Stimulated activated CD4-positive, alpha-beta T cell treated with anti-CD3 and anti-CD28 coated beads, Interleukin-12 subunit alpha, Interleukin-12 subunit beta, amount 100 ng/mL, for 48 hours (primary cell): ENCODE measurements around the gene SLC6A1.

Experiments used
- DNase-seq, 3 donors: peaks; one replicate each; pipeline ENCODE4 v3.0.0-alpha.2; 2020; ENCODE audit warnings: low read depth in 2 of 3, low spot score in 1 of 3

Gene SLC6A1

DNA sequence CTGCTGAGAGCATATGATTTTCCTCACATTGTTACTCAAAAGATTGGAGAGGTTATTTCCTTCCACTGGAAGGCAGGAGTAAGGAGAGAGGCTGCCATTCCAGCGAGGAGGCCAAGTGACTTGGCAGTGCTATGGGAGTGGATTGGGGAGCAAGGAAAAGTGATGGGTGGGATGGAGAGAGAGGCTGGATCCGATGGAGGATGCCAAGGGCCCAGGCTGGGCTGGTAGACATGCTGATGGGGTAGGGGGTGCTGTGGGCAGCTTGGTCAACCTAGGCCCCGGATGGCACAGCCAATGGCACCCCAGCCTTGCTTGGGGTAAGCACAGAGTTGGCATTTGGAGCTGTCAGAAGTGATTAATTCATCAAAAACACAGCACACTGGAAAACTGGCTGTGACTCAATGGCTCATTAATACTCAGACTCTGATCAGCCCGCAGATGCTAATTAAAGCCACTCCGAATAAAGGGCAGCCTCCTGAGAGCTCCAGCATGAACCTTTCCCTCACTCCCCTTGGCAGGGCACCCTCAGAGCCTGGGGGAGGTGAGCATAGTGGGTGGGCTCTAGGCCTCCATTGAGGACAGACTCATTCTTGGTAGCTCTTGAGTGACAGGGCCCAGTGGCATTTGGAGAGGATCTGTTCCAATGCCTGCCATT is 22.1 kb upstream of the SLC6A1 start:
- no peak for DNase-seq

DNA sequence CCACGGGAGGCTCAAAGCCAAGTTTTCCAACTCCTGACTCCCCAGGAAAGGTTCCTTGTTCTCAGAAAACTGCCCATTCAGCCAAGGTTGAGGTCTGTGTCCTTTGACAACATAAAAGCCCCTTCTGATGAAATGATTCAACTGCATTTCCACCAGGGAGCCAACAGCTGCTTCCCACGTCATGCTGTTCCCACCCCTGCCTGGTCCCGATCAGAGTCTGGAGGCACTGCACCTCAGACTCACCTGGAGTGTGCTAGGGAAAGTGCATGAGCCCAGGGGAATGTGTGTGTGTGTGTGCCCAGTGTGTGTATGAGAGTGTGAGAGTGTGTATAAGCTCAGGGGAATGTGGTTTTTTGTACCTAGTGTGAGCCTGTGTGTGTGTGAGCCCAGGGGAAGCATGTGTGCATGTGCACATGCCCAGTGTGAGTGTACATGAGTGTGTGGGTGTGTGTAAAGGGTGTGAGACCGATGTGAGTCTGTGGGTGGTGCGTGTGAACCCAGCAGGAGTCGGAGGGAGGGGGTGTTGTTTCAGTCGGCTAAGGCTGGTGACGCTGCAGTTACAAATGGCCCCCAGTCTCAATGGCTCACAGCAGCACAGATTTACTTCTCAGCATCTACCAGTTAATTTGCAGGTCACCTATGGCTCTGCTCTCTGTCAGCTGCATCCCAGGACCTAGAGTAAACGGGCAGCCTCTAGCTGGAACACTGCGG is 20.3 kb upstream of the SLC6A1 start:
- DNase-seq: no peak

DNA sequence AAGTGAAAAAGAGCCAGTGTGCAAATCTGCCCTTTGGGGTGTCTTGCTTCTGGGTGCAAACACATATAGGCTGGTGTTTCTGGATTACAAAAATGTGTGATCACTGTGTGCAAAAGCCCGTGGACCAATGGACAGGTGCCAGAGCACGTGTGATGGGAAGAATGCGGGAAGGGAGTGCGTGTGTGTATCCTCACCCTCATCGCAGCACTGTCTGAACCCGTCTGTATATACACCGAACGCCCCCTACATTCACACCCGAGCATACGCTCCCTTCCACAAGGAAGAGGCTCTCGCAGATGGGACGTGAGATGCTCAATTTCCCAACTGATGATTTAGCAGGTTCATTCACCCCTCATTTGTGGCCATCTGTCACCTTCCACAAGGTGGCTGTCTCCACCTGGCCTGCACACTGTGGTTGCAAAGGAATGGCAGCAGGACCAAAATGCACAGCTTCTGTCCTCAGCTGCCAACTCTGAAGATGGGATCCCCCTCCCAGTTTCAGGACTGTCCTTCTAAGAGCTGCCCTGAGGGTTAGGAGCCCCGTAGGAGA is 19.4 kb upstream of the SLC6A1 start:
- no peak for DNase-seq

DNA sequence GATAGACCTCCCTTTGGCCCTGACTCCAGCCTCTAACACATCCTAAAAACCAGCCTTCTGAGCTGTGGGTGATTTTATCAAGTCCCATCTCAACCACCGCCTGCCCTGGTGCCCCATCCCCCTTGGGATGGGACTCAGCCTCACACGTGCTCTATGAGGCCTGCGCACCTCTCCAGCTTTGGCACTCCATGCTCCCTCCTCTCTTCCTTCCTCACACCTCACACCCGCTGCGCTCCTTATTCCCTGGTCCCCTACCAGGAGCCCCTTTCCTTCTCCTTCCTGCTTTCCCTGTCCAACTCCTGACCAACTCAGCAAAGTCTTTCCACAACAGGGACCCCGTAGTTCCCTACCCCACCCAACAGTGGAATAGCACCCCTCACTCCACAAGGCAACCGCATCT is 18.4 kb upstream of the SLC6A1 start:
- no peak for DNase-seq

DNA sequence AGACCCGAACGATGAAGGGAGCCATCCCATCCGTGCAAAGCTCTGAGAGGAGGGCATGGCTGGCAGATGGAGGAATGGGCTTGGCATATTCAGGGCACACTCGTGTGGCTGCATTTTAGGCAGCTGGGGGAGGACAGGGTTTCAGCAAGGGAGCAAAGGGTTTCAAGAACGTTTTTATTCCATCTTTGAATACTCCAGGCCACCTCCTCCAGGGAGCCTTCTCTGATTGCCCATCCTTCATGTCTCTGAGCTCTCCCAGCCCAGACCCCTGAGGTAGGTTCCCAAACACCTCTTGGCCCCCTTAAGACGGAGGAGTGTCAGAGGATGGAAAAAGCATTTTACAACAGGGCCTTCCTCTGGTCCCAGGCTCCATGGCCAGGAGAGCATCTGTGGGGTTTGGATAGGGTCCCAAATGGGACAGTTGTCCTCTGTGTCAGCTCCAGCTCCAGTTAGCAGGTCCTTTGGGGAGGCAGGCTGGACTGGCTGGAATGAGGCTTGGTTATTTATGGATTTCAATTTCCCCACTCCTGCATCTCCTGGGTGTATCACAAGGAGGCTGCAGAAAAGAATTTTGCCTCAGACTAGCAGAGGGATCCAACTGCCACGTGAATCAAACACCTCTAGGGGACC is 17.7 kb upstream of the SLC6A1 start:
- no peak for DNase-seq

DNA sequence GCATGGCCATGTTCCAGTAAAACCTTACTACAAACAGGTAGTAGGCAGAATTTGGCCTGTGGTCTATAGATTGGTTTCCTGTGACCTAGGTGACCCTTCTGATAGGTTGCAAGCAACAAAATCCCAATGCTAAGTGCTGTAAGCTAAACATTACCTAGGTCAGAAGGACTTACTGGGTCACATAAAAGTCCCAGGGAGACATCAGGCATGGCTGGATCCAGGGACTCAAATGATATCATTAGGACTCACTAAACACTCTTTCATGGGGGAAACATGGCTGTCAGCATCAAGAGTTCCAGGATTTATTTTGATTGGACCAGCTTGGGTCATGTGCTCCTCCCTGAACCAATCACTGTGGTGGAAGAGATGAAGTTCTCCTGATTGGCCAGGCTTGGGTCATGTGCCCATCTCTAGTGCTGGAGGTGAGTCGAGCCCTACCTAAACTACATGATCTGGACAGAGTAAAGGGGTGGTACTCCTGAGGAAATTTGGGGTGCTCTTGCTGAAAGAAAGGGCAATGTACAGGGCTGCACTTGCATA is 16.8 kb upstream of the SLC6A1 start:
- DNase-seq: no peak

DNA sequence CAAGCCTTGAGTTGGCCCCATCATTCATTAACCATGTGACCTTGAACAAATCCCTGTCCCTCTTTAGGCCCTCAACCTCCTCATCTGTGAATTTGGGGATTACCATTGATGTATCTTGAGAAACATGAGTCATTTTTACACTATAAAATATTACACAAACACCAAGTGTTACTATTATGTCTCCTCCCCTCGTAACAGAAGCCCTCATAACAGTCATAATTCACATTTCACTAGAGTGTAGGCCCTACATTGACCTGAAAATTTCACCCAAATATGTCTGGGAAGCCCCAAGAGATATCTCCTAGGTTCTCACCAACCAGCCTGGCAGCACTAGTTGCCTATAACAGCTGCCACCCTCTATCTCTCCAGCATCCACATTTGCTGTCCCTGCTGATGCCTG is 15.8 kb upstream of the SLC6A1 start:
- no peak for DNase-seq

DNA sequence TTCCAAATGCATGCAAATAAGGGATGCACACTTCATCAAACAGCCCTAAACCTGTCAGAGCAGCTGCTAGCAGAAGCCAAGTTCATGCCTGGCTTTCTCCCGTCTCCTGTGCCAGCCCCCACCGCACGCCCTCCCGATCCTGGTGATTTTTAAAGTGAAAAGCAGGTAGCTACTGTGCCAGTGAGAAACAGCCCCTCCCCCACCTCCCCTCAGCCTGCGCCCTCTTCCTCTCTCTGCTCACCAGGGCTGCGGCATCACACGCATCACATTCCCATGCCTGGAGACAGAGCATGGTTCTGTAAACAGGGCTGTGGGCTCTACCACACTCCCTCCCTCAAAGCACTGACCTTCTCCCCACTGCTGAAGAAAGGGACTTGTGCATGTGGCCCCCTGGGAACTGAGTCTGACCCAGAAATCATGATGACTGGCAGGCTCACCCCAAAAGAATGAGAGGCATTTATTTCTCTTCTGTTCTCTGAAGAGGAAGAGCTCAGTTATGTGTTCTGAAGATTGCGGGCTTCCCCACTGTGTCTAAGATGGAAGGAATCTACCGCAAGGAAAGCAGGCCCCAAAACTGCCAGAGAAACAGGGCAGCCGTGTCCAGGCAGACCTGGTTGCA is 14.5 kb upstream of the SLC6A1 start:
- DNase-seq: no peak

DNA sequence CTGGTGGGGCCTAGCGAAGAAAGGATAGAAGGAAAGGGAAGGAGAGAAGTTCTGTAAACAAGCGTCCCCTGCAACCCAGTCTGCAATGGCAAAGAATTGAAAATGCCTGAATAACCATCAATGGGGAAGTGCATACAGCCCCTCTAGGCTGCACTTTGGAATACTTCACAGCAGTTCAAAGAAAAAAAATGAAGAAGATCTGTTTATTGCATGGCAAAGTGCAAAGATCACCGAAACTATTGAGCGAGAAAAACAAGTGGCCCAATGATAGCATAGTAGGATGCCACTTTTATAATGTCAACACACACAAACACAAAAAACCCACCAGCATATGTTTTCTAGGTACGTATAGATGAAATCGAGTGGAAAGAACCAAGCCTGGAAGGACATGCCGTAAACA is 13.6 kb upstream of the SLC6A1 start:
- DNase-seq: no peak

DNA sequence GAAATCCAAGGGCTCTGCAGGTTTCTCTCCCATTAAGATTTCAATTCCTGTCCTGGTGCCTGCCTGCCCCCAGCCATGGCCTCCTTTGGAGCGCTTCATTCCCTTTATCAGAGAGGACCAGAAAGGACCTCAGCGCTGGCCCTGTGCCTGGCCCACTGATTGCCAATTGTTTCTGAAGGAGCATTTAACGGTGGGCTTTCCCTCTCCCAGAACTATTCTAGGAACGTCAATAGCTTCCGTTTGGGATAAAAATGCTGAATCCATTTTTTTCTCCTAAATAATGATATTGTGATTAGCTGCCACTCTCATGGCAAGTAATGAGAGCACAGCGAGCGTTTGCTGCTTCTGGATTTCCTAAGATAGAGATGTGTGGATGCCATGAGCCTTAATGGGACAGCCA is 12.2 kb upstream of the SLC6A1 start:
- DNase-seq: no peak

DNA sequence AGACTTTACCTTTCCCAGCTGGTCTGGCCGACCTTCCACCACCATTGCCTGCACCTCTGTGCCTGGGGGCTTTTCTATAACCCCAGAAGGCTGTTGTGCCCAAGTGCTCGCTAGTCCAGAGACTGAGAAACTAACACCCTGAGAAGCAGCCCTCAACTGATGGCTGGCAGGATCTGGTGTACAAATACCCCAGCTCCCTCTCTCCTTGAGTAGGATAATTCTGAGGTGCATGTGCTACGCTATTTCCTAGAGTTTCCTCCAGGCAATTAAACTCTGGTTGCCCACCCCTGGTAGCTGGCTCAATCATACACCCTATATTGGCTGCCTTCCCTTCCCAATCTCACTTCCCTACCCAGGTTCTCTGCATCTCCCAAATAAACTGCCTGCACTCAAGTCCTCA is 11.5 kb upstream of the SLC6A1 start:
- DNase-seq: no peak

DNA sequence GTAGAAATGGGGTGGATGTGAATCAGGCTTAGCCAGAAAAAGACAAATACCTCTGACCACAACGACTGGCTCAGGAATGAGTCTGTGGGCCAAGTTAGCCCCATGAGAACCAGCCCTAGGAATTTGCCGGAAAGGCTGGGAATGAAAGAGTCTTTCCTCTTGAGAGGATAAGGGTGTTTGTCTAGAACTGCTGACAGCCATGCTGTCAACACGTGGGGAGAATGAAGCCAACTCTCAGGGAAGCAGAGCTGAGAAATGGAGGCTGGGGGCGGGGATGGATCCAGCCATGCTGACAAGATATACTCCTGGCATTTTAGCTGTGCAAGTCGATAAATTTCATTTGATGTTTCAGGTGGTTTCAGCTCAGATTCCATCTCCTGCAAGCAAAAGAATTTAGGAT is 10.6 kb upstream of the SLC6A1 start:
- no peak for DNase-seq

DNA sequence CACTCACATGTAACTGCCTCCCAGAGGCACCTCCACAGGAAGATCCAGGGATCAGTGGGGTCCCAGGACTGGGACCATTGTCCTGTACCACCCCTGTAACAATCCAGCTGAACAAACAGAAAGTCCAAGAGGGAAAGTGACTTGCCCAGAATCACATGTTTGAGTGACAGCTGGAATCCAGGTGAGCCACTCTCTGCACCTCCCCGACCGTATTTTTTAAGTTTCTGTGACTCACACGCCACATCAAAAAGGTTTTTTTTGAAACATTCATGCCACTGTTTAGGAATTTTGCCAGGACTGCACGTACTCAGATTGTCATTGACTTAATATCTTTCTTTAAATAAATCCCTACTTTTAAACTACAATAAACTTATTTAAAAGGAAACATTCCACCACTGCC is 9.8 kb upstream of the SLC6A1 start:
- DNase-seq: no peak

DNA sequence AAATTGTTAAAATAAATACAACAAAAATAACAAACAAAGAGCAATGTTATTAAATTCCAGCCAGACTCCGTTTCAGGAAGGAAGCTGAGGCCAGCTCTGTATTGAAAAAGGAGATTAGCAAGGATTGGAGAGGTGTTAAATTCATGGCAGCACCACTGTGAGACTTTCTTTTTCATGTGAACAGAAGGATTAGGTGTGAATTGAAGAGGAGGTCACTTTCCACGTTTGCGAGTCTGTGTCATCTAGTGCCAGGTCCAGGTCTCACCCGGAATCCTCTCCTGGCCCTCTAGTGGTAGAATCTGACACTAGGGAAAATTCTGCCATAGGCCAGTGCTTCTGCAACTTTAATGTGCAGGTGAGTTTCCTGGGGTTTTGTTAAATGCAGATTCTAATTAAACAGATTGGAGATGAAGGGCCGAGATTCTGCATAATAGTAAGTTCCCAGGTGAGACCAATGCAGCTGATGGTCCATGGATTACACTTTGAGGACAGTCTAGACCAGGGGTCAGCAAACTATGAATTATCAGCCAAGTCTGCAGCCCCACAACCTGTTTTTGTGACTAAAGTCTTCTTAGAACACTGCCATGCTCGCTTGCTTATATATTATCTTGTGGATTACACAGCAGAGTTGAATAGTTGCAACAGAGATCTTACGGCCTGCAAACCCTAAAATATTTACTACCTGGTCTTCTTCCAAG is 9.2 kb upstream of the SLC6A1 start:
- DNase-seq: peak in 2 of 3 donors; percentile 1 to 41

DNA sequence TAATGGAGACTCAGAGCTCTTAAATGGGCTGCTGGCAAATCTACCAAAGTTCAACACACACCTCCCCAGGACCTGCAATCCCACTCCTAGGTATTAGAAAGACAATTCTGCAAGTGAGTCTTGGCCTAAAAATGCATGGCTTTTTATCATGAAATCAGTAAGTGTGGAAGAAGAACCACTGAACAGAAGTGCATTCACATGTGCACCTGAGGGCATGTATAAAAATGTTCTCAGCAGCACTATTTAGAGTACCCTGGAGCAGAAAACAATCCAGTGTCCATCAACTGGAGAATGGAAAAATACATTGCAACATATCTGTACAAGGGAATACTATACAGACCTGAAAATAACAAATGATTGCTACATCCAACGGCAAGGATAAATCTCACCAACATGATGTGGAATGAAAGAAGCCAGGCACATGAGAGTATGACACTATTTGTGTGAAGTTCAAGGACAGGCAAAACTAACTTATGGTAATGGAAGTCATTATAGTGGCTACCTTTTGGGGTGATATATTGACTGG is 8.1 kb upstream of the SLC6A1 start:
- DNase-seq: no peak

DNA sequence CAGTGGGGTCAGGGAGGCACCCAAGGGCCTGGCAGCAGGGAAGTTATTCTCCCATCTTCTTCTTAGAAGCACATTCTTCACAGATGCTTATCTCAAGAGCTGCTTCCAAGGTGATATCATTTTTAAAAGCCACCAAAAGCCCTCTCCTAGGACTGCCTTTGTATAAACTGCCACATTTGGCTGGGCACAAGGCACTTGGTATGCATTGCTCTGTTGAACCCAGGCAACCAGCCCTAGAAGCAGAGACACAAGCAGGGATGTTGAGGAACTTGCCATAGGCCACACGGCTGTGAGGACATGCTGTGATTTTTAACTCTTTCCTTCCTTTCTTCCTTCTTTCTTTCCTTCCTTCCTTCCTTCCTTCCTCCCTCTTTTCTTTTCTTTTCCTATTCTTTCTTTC is 7.4 kb upstream of the SLC6A1 start:
- DNase-seq: no peak

DNA sequence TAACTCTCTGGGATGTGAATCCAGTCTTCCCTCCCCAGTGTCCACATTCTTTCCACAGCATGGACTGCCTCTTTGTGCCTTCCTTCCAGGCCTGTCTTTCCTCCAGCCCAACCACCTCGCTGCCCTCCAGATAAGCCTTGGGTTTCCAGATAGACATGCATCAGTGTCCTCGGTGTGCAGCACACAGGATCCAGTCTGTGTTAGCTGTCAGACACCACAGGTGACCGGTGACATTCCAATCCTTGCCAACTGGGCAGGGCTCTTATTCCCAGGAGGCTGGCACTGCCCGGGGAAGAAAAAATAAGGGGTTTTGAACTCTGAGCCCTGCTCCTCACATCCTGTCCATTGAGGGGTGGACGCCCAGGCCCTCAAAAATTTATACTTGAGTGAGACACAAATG is 6.0 kb upstream of the SLC6A1 start:
- no peak for DNase-seq

DNA sequence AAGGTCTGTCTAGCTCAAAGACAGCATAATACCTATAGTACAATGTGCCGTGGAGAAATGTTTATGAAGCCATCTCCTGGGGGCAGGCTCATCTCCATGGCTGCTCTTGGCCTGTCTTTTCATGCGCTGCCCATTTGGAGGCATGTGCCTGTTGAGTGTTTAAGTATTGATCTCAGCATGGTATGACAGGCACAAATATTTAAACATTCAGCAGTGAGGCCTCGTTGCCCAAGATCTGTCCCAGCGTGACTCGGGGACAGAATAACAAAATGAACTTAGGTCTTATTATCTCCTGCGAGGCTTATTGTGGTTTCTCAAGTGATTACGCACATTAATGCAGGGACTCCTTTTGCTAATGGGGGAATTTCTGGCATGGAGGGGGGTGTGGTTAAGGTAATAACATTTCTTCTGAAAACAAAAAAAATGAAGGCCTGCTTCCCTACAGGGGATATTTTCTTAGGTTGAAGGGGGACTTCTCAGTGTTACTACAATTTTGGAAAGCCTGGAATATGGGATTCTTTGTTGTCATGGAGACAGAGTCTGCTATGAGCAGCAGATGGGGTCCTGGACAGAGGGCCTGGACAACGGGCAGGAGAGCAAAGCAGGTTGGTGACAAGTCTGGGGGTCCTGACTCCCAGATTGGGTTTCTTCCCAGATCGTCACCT is 4.4 kb upstream of the SLC6A1 start:
- DNase-seq: no peak

DNA sequence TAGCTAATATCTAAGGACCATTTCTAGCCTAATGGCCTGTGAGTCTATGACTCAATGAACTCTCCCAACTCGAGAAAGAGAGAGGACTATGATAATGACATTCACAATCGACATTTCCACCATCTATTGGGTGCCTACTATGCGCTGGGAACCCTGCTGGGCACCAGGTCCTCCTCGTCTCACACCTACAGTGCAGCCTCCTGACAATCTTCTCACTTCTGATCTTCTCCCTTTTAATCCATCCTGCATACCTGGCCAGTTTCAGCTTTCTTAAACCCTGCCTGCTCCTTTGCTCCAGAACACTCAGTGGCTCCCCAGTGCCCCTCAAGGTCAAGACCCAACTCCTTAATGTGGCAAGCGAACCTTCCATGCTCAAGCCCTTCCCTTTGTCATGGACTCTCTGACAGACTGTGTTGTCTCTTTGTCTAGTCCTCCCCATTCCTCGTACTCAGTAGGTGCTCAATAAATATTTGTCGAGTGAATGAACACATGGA is 3.5 kb upstream of the SLC6A1 start:
- no peak for DNase-seq
